ENCODE measurements around the gene FKBP6. TPM values are rescaled to one million over a fixed set of nuclear protein-coding genes. Genes with fewer than 3 reads are reported as not detected.
A peak's percentile ranks its signal among the peaks of the same experiment; 100 is the strongest.
"Not testable (repeated sequence)": the region's sequence is repeated elsewhere in the genome, so short reads cannot be mapped to it uniquely, and the experiment has no call there.

Gene FKBP6
- total RNA-seq, 1 experiment from 2014 or later: not detected

DNA sequence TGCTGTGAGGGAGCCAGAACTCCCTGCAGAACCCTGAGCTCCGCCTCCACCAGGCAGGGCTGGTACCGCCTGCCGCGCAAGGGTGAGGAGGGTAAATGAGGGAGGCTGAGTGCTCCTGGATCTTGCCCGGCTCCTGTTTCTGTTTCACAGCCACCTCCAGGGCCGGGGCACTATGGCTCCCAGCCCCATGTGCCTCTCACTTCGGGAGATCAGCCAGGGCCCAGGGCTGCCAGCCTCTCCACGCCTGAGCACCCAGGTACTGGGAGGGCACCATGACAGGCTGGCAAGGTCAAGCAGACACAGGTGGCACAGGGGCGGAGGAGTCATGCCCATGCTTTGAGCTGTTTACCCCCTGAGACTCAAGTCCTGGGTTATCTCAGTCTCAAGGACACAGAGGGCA lies 8.4 kb upstream of the FKBP6 start:
- DNase-seq (ENCODE audit: low read depth); in situ Hi-C loops (cut with HindIII; ENCODE audit: low pct_unique_long_range_greater_than_20kb, low sequenced_read_pairs): not testable (repeated sequence)

DNA sequence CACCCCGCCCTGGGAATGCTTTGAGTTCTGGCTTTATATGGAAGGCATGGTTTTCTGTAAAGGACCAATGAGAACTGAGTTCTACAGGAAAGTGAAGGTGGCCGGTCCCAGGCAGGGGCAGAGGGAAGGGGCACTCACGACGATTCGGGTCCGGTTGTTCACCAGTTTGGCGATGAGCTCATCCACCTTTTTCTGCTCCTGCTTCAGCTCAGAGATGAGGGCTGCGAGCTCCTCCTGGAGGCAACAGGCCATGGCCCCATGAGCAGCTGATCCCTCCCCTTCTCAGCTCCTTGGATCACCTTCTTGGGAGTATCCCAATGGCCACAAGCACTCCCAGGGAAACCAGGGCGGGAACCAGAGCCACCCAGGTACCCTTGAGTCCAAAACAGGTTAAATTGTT lies 8.0 kb upstream of the FKBP6 start:
- in situ Hi-C loops (cut with HindIII; ENCODE audit: low pct_unique_long_range_greater_than_20kb, low sequenced_read_pairs): not testable (repeated sequence)

DNA sequence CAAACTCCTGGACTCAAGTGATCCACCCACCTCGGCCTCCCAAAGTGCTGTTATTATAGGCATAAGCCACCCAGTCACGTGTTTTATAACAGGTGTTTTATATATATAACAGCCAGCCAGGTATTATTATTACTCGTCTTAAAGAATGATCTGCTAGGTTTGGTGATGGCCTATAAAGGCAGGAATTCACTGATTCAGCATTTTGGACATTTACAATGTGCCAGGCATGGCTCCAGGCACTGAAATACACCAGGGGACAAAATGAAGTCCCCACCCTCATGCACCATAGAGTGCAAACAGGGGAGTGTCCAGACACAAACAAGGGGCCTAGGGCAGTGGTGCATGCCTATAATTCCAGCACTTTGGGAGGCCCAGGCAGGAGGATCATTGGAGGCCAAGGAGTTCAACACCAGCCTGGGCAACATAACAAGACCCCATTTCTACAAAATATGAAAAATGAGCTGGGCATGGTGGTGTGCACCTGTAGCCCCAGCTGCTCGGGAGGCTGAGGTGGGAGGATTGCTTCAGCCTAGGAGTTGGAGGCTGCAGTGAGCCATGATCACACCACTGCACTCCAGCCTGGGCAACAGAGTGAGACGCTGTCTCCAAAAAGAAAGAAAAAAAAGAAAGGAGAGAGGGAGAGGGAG lies 4.4 kb upstream of the FKBP6 start:
- in situ Hi-C loops (cut with HindIII; ENCODE audit: low pct_unique_long_range_greater_than_20kb, low sequenced_read_pairs); DNase-seq (ENCODE audit: low read depth): not testable (repeated sequence)

More for the DNA sequence above, 8.0 kb upstream of the FKBP6 start:
- not testable (repeated sequence) for DNase-seq (ENCODE audit: low read depth)

DNA sequence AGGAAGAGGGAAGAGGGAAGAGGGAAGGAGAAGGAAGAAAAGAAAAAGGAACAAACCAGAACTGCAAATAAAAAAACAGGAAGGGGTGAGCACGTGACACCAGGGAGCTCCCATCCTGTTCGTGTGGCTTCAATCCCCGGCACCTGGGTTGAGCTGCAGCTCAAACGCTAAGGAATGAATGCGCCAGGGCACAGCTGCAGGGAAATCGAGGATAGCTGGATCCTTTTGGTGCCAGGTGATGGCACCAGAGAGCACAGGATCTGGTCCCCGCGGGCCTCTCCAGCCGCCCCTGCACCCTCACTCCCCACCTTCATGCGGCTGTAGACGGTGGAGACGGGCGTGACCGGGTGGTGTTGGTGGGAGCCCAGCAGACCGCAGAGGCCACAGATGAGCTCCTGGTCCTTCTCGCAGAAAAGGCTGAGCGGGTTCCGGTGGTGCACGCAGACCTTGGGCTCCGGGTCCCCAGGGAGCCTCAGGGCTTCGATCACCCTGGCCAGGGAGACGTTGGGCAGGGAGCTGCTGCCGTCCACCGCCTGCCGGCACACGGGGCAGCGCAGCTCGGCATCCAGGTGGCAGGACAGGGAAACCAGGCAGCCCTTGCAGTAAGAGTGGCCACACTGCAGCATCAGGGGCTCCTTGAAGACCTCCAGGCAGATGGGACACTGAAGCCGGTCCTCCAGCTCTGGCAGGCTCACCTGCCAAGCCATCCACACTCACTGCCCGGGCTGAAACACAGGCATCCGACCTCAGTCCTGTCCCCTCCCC lies 3.7 kb upstream of the FKBP6 start:
- DNase-seq (ENCODE audit: low read depth); in situ Hi-C loops (cut with HindIII; ENCODE audit: low pct_unique_long_range_greater_than_20kb, low sequenced_read_pairs): not testable (repeated sequence)

DNA sequence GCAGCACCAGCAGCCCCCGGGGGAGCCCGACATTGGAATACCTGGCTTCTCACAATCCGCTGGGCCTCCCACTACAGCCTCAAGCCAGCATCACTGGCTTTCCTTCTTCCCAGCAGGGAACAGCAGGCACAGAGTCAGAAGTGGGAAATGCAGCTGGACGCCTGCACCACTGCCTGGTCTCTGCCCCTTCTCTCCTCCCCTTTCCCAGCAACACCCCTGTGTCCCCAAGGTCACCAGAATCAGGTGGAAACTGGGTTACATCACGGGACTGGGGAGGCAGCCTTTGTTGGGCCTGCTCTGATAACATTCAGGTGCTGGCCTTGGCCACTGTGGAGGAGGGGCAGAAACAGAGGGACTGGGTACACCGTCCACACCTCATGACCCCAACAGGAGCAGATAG lies 2.5 kb upstream of the FKBP6 start:
- DNase-seq (ENCODE audit: low read depth); in situ Hi-C loops (cut with HindIII; ENCODE audit: low pct_unique_long_range_greater_than_20kb, low sequenced_read_pairs): not testable (repeated sequence)

DNA sequence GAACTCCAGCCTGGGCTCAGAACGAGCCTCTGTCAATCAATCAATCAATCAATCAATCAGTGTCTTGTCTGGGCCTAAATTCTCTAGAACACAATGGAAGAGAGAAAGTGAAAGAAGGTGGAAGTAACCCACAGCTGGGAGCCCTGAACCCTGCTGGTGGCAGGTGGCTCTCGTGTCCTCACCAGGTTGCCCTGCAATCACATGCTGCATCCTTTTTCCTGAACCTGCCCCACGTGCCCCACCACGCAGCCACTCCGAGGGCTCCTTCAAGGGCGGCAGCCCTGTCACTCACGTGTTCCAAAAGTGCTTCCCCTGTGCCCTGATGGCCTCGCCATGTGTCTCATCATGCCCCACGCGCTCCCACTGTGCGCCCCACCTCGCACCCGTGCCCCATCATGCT lies 512 bp upstream of the FKBP6 start:
- in situ Hi-C loops (cut with HindIII; ENCODE audit: low pct_unique_long_range_greater_than_20kb, low sequenced_read_pairs); DNase-seq (ENCODE audit: low read depth): not testable (repeated sequence)

DNA sequence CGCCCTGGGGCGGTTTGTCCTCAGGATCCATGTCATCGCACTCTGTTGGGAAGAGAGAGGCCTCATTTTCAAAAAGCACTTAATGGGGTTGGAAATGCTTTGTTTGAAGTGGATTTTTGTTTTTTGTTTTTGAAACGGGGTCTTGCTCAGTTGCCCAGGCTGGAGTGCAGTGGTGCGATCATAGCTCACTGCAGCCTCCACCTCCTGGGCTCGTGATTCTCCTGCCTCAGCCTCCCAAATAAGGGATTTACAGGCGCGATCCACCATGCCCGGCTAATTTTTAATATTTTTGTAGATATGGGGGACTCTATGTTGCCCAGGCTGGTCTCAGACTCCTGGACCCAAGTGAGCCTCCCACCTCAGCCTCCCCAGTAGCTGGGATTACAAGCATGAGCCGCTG lies 735 bp downstream of the FKBP6 start:
- in situ Hi-C loops (cut with HindIII; ENCODE audit: low pct_unique_long_range_greater_than_20kb, low sequenced_read_pairs): no loop called here
- no peak for DNase-seq (ENCODE audit: low read depth)

DNA sequence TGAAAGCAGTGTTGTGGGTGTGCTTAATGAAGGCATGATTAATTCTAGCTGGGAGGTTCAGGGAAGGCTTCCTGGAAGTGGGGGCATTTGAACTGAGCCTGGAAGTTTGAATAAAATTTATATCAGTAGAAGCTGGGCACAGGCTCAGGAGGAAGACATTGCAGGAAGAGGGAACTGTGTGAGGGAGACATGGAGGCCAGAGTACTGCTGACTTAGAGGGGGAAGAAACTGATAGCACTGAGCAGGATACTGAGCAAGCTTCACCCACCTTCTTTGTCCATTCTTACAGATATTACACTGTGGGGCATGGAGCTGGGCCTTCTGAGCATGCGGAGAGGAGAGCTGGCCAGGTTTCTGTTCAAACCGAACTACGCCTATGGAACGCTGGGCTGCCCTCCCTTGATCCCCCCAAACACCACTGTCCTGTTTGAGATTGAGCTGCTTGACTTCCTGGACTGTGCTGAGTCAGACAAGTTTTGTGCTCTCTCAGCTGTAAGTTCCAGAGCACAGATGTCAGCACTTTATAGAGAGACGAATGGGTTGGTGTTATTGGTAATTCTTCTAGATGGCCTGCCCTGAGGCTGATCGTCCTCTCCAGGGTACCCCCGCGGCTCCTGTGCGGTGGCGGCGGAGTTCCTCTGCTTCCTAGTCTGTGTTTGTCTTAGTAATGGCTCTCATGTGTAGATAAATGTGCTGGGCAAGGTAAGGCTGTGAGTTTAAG lies 2.1 kb downstream of the FKBP6 start:
- in situ Hi-C loops (cut with HindIII; ENCODE audit: low pct_unique_long_range_greater_than_20kb, low sequenced_read_pairs): no loop called here
- DNase-seq (ENCODE audit: low read depth): no peak

DNA sequence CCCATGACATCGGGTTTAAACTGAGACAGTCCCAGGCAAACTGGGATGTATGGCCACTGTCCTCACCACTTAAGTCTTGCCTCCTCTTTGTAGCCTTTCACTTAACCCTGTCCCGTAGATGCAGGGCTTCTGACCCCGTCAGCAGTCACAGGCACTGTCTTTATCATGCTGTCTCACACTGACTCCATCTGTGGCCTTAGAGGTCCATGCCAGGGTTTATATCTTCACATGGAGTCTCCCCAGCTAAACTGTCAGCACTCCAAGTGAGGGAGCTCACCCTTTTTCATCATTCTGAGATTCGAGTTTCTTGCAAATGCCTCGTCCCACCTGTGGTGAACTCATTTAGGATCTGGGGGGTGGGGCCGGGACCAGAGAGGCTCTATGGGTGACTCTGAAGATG lies 2.8 kb downstream of the FKBP6 start:
- no peak for DNase-seq (ENCODE audit: low read depth)
- in situ Hi-C loops (cut with HindIII; ENCODE audit: low pct_unique_long_range_greater_than_20kb, low sequenced_read_pairs): no loop called here

DNA sequence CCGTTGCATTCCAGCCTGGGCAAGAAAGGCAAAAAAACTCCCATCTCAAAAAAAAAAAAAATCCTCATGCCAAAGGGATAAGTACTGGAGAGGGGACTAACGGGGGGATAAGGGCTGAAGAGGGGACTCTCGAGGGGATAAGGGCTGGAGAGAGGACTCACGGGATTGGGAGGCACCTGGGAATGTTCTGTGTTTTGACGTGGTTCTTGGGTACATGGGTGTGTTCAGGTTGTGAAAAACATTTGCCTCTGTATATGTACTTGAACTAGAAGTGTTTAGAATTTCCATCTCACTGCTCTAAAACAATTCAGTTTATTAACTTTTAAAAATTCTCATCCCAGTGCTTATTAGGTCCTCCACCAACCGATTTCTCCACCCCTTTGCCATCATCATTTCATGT lies 4.5 kb downstream of the FKBP6 start:
- DNase-seq (ENCODE audit: low read depth): no peak
- in situ Hi-C loops (cut with HindIII; ENCODE audit: low pct_unique_long_range_greater_than_20kb, low sequenced_read_pairs): no loop called here

DNA sequence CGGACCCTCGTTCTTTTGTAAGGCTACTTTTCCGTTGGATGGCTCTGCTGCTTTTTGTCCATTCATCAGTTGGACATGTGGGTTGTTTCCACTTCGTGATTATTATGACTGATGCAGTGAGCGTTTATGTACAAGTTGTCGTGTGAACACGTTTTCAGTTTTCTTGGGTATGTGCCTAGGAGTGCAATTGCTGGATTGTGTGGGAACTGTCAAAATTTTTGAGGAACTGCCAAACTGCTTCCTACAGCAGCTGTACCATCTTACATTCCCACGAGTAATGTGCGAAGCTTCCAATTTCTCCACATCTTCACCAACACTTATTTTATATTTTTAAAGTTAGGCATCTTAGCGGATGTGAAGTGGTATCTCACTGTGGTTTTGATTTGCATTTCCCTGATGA lies 10.4 kb downstream of the FKBP6 start:
- in situ Hi-C loops (cut with HindIII; ENCODE audit: low pct_unique_long_range_greater_than_20kb, low sequenced_read_pairs): no loop called here
- no peak for DNase-seq (ENCODE audit: low read depth)

DNA sequence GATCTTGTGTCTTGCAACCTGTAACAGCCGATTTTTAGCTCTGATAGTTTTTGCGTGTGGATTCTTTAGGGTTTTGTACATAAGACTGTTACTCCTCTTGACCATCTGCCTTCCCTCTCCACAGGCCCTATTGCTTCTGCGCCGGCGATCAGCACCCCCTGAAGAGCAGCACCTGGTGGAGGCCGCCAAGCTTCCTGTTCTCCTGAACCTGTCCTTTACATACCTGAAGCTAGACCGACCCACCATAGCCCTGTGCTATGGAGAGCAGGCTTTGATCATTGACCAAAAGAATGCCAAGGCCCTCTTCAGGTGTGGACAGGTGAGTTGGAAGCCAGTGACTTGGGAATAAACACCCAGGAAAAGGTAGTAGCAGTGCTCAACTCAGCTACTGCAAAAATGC lies 12.6 kb downstream of the FKBP6 start:
- no peak for DNase-seq (ENCODE audit: low read depth)
- in situ Hi-C loops (cut with HindIII; ENCODE audit: low pct_unique_long_range_greater_than_20kb, low sequenced_read_pairs): no loop called here

DNA sequence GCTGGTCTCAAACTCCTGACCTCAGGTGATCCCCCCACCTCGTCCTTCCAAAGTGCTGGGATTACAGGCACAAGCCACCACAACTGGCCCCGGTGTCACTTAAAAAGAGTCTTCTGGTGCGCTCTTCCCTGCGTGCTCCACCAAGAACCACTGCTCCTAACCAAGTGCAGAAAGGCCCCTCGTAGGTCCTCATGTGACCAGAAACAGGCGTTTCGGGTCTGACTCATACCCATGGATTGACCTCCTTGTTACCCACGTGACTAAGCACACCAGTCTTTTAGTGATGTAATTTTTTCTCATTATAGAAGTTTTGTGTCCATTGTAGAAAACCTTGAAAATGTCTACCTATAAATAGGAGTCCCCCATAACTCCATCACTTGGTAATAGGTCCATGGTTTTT lies 13.9 kb downstream of the FKBP6 start:
- in situ Hi-C loops (cut with HindIII; ENCODE audit: low pct_unique_long_range_greater_than_20kb, low sequenced_read_pairs): no loop called here

DNA sequence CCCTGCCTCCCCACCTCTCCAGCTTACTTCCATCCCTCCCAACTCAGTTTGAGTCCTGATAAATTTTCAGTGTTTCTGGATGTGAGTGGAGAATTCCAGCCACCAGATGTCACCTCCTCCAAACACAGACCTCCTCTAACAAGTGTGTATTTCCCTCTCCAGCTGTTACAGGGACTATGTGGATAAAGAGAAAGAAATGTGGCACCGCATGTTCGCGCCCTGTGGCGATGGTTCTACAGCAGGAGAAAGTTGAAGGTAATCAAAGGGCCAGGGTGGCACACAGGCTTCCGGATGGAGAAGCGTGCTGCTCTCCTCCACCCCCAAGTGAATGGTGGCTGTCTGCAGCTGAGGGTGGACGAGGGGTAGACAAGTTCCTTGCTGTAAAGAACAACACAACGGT lies 14.7 kb downstream of the FKBP6 start:
- in situ Hi-C loops (cut with HindIII; ENCODE audit: low pct_unique_long_range_greater_than_20kb, low sequenced_read_pairs): no loop called here

More for the DNA sequence above, 13.9 kb downstream of the FKBP6 start:
- DNase-seq (ENCODE audit: low read depth): peak; percentile 22

DNA sequence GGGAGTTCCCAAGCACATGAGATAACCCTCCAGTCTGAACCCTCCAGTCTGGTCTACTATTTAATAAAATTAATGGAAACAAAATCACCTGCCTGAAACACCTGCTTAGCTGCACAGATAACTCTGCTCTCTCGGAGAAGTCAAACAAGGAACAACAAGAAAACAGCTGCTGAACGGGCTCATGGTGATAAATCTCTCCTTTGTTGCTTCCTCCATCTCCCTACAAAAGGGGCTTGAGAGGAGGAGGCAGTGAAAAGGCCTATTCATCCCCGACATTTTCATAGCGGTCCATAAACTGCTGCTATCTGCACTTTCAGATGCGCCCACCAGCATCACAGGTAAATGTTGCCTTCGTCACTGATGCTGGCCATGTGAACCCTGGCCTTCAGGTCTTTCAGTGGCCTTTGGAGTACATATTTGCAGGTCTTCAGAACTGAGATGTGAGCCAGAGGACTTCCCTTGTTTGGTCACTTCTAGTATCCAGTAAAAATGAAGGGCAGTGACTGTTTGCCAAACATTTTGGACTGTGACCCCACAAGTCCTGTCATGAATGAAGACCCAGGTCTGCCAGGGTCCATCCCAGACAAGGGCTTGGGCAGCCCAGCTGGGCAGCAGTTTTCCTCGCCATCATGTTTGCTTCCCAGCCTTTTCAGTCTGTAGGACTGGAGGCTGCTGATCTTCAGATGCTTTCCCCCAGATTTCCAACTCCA lies 15.9 kb downstream of the FKBP6 start:
- in situ Hi-C loops (cut with HindIII; ENCODE audit: low pct_unique_long_range_greater_than_20kb, low sequenced_read_pairs): no loop called here
- DNase-seq (ENCODE audit: low read depth): no peak

More for the DNA sequence above, 14.7 kb downstream of the FKBP6 start:
- peak; percentile 32 for DNase-seq (ENCODE audit: low read depth)

DNA sequence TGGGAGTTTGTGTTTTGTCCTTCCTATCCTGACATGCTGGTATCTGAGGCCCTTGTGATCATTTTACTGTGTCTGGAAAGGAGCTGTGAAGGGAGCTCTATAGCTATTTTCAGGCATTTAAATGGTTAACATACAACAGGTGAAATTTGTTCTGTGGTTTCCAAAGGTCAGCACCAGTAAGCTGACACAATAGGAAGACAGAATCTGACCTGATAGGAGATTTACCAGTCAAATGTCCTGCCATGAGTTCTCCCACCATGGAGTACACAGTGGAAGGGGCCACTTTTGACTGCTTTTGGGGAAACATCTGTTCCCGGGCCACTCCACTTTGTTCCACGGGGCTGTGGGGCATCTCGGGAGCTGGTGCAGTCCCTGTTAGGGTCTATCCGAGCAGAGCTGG lies 17.6 kb downstream of the FKBP6 start:
- in situ Hi-C loops (cut with HindIII; ENCODE audit: low pct_unique_long_range_greater_than_20kb, low sequenced_read_pairs): no loop called here
- DNase-seq (ENCODE audit: low read depth): no peak

DNA sequence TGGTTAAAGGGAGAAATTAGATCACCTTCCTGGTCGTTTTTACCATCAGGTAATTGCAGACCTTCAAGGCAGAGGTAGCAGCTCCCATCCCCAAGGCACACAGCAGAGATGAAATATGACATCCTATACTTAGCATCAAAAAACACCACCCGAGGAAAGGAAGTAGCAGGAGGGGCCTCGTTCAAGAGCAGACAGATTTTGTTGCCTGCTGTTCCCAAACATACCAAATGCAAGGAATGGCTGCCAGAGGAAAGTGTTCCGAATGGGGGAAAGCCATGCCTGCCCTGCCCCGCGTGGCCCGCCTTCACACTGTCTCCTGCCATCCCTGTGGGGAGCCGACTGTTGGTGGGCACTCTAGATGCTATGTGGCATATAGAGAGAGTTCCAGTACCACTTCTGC lies 18.0 kb downstream of the FKBP6 start:
- in situ Hi-C loops (cut with HindIII; ENCODE audit: low pct_unique_long_range_greater_than_20kb, low sequenced_read_pairs): no loop called here
- no peak for DNase-seq (ENCODE audit: low read depth)

DNA sequence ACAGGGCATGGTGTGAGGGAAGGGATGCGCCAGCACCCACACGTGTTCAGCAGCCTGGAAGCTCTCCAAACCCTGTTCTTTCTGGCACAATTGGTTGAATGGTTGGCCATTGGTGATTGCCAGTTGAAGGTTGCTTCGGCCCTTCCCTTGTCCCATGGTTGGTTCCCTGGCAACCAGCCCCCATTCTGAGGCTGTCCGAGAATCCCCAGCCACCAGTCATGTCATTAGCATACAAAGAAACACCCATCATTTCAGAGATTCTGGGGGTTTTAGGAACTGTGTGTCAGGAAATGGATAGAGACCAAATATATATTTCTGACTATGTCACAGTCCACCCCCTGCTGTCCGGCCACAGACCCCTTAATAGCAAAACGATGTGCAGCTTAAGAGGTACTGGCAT lies 21.8 kb downstream of the FKBP6 start:
- no peak for DNase-seq (ENCODE audit: low read depth)
- in situ Hi-C loops (cut with HindIII; ENCODE audit: low pct_unique_long_range_greater_than_20kb, low sequenced_read_pairs): no loop called here

All from Caki2 (cell line).